Measurements from ENCODE around the gene TMEM109. TPM values are rescaled to one million over a fixed set of nuclear protein-coding genes. Genes with fewer than 3 reads are reported as not detected.

TMEM109 gene
- total RNA-seq, 2 experiments from 2014 or later, result 106 to 121 TPM

DNA sequence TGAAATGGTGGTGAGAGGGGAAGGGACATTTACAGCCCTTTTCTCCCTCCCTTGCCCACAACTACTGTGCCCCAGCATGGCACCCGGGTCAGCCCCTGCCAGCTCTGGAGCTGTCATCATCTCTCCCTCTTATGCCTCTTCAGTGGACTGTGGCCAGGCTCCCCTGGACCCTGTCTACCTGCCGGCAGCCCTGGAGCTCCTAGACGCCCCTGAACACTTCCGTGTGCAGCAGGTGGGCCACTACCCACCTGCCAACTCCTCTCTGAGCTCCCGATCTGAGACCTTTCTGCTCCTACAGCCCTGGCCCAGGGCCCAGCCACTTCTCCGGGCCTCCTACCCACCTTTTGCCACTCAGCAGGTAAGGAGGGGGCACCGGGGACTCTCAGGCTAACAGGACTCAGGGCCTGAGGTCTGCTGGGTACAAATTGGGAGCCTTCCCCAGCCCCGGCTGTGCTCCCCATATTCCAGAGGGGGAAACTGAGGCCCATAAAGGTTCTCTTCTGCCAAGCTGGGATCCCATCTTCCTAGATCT lies 13.2 kb downstream of the TMEM109 start:
- CTCF ChIA-PET, result interaction anchor here (1.7 kb wide), 1 partner anchor 11 kb away, joined by 5 read pairs; no protein-coding TSS in a partner anchor
- no peak for ATAC-seq
- Mint-ChIP-seq H3K9me3 (ENCODE audit: low read depth) (no peaks in the 10 kb centered on the region), H3K36me3 (peaks cover 9% of the 10 kb centered on the region), H3K4me3 (no peak overlapping the region), H3K27ac (no peak overlapping the region), H3K27me3 (peaks cover 47% of the 10 kb centered on the region), H3K4me1 (peaks cover 12% of the 10 kb centered on the region)
- DNase-seq, result no peak

DNA sequence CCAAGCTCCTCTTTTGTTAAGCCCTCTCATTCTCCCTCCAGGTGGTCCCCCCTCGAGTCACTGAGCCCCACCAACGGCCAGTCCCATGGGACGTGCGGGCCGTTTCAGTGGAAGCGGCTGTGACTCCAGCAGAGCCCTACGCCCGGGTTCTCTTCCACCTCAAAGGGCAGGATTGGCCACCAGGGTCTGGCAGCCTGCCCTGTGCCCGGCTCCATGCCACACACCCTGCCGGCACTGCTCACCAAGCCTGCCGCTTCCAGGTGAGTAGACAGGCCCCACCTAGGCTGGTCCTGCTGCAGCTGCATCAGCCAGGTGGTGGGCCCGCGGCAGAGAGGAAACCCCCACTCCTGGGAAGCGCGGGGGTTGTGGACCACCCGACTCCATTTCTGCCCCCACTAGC lies 13.6 kb downstream of the TMEM109 start:
- peaks cover 12% of the 10 kb centered on the region for H3K4me1 Mint-ChIP-seq
- CTCF ChIA-PET, result interaction anchor here (1.7 kb wide), 1 partner anchor 12 kb away, joined by 5 read pairs; no protein-coding TSS in a partner anchor
- peaks cover 47% of the 10 kb centered on the region for H3K27me3 Mint-ChIP-seq
- no peak for DNase-seq
- no peaks in the 10 kb centered on the region for H3K9me3 Mint-ChIP-seq (ENCODE audit: low read depth)
- no peak for ATAC-seq
- H3K36me3 Mint-ChIP-seq, result peaks cover 5% of the 10 kb centered on the region
- H3K27ac Mint-ChIP-seq, result no peak overlapping the region
- H3K4me3 Mint-ChIP-seq, result no peak overlapping the region

DNA sequence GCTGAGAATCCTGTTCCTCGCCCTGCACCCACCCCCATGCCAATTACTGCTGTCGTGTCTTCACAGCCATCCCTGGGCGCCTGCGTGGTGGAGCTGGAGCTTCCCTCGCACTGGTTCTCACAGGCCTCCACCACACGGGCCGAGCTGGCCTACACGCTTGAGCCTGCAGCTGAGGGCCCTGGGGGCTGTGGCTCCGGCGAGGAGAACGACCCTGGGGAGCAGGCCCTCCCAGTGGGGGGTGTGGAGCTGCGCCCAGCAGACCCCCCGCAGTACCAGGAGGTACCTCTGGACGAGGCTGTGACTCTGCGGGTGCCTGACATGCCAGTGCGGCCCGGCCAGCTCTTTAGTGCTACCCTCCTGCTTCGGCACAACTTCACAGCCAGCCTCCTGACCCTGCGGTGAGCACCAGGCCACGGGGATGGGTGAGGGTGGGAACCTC lies 14.6 kb downstream of the TMEM109 start:
- peaks cover 43% of the 10 kb centered on the region for H3K27me3 Mint-ChIP-seq
- DNase-seq (no peak), ATAC-seq (no peak)
- H3K36me3 Mint-ChIP-seq, result no peaks in the 10 kb centered on the region
- CTCF ChIA-PET, result interaction anchor here (1.7 kb wide), 1 partner anchor 13 kb away, joined by 5 read pairs; no protein-coding TSS in a partner anchor
- peaks cover 10% of the 10 kb centered on the region for H3K4me1 Mint-ChIP-seq
- no peak overlapping the region for H3K27ac Mint-ChIP-seq
- H3K4me3 Mint-ChIP-seq, result no peak overlapping the region
- no peaks in the 10 kb centered on the region for H3K9me3 Mint-ChIP-seq (ENCODE audit: low read depth)

GRCh38 chr11:60929764-60930163 lies 15.8 kb downstream of the TMEM109 start:
- DNase-seq (no peak), ATAC-seq (no peak)
- CTCF ChIA-PET, result interaction anchor here (1.0 kb wide), 1 partner anchor 15 kb away, joined by 4 read pairs; no protein-coding TSS in a partner anchor
- no peak overlapping the region for H3K4me3 Mint-ChIP-seq
- no peaks in the 10 kb centered on the region for H3K36me3 Mint-ChIP-seq
- H3K4me1 Mint-ChIP-seq, result peaks cover 6% of the 10 kb centered on the region
- H3K27ac Mint-ChIP-seq, result no peak overlapping the region
- no peaks in the 10 kb centered on the region for H3K9me3 Mint-ChIP-seq (ENCODE audit: low read depth)
- peaks cover 39% of the 10 kb centered on the region for H3K27me3 Mint-ChIP-seq

GRCh38 chr11:60930394-60930793 lies 16.4 kb downstream of the TMEM109 start:
- H3K4me1 Mint-ChIP-seq, result no peaks in the 10 kb centered on the region
- no peak overlapping the region for H3K27ac Mint-ChIP-seq
- no peak overlapping the region for H3K4me3 Mint-ChIP-seq
- DNase-seq (no peak), ATAC-seq (no peak)
- H3K9me3 Mint-ChIP-seq (ENCODE audit: low read depth), result no peaks in the 10 kb centered on the region
- no peaks in the 10 kb centered on the region for H3K36me3 Mint-ChIP-seq
- peaks cover 33% of the 10 kb centered on the region for H3K27me3 Mint-ChIP-seq
- CTCF ChIA-PET, result interaction anchor here (1.0 kb wide), 1 partner anchor 15 kb away, joined by 4 read pairs; no protein-coding TSS in a partner anchor

GRCh38 chr11:60931917-60932316 lies 18.0 kb downstream of the TMEM109 start:
- CTCF ChIA-PET, result no interaction called here

DNA sequence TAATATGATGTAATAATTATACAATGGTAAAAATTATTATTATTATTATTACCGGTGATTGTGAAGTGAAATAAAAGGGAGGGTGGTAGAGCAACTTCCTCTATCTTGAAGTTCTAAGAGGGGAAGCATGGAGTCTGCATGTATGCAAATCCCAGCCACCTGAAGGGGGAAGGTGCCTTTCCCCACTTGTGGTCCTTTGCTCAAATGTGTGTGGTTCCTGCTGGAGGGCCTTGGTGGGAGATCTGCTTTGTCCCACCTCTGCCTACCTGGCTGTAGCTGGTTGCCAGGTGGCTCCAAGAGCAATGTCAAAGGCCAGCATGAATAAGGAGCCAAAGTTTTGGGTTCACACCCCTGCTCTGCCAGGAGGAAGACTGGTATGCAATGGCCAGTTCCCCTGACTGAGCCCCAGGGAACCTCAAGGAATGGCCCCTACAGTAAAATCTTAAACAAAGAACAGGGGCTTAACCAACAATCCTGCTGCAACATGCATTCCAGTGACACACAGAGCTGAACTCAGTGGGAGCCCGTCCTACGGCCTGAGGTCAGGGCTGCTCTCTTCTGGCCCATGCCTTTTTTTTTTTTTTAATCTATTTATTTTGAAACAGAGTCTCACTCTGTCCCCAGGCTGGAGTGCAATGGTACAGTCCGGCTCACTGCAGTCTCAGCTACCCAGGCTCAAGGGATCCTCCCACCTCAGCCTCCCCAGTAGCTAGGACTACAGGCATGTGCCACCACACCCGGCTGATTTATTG lies 18.8 kb downstream of the TMEM109 start:
- Mint-ChIP-seq H3K4me3 (no peak overlapping the region), H3K9me3 (ENCODE audit: low read depth) (no peaks in the 10 kb centered on the region), H3K27me3 (peaks cover 15% of the 10 kb centered on the region), H3K36me3 (no peaks in the 10 kb centered on the region), H3K27ac (no peak overlapping the region), H3K4me1 (no peaks in the 10 kb centered on the region)
- DNase-seq (no peak), ATAC-seq (no peak)
- CTCF ChIA-PET, result no interaction called here

More at GRCh38 chr11:60931917-60932316, 18.0 kb downstream of the TMEM109 start:
- Mint-ChIP-seq H3K9me3 (ENCODE audit: low read depth) (no peaks in the 10 kb centered on the region), H3K27me3 (peaks cover 18% of the 10 kb centered on the region), H3K4me3 (no peak overlapping the region), H3K4me1 (no peaks in the 10 kb centered on the region), H3K36me3 (no peaks in the 10 kb centered on the region), H3K27ac (no peak overlapping the region)
- DNase-seq (no peak), ATAC-seq (no peak)

DNA sequence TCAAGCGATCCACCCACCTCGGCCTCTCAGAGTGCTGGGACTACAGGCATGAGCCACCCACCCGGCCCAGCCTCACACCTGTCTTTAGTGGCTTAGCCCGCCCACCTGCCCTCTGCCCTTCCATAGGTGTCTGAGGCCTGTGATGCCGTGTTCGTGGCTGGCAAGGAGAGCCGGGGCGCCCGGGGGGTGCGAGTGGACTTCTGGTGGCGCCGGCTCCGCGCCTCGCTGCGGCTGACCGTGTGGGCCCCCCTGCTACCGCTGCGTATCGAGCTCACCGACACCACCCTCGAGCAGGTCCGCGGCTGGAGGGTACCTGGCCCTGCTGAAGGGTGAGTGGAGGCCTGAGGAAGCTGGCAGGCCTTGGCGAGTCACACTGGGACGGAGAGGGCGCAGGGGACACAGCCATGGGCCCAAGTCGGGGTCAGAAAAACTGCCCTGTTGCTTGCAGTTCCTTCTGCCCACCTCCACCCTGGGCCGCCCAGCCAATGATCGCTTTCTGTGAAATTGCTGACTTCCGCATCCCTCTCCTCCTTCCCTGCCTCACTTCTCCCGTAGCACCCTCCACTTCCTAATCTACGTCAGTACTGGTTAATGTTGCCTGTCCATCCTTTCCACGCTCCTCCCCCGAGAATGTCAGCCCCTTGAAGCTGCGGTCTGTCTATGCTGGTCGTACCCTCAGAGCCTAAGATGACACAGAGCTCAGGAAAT lies 19.6 kb downstream of the TMEM109 start:
- no peak overlapping the region for H3K4me3 Mint-ChIP-seq

DNA sequence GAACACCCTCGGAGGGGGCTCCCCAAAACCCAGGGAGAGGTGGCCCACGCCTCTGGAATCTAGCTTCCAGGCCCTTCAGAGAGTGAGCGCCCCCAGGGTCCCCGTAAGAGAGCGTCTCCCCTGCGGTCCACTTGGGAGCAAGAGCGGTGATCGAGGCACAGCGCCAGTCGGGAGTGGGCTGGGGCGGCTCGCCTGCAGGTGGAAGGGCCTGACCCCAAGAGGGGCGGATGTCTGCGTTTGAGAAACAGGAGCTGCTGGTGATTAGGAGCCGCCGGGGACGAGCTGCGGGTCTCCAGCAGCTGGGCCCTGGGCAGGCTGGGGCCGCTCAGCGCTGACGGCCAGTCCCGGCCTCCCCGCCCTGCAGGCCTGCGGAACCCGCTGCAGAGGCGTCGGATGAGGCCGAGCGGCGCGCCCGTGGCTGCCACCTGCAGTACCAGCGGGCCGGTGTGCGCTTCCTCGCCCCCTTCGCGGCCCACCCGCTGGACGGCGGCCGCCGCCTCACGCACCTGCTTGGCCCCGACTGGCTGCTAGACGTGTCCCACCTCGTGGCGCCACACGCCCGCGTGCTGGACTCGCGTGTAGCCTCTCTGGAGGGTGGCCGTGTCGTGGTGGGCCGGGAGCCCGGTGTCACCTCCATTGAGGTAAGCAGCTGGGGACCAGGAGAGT lies 20.3 kb downstream of the TMEM109 start:
- Mint-ChIP-seq H3K36me3 (no peaks in the 10 kb centered on the region), H3K4me1 (no peaks in the 10 kb centered on the region), H3K4me3 (no peak overlapping the region), H3K27me3 (peaks cover 14% of the 10 kb centered on the region), H3K27ac (no peak overlapping the region), H3K9me3 (ENCODE audit: low read depth) (no peaks in the 10 kb centered on the region)
- ATAC-seq (no peak), DNase-seq (no peak)
- CTCF ChIA-PET, result no interaction called here

More for the DNA sequence above, 19.6 kb downstream of the TMEM109 start:
- Mint-ChIP-seq H3K4me1 (no peaks in the 10 kb centered on the region), H3K27ac (no peak overlapping the region), H3K36me3 (no peaks in the 10 kb centered on the region), H3K9me3 (ENCODE audit: low read depth) (no peaks in the 10 kb centered on the region), H3K27me3 (peaks cover 15% of the 10 kb centered on the region)
- CTCF ChIA-PET, result no interaction called here
- ATAC-seq (no peak), DNase-seq (no peak)

GRCh38 chr11:60934790-60935605 lies 21.0 kb downstream of the TMEM109 start:
- Mint-ChIP-seq H3K9me3 (ENCODE audit: low read depth) (no peaks in the 10 kb centered on the region), H3K4me1 (no peaks in the 10 kb centered on the region), H3K36me3 (no peaks in the 10 kb centered on the region), H3K27ac (no peak overlapping the region), H3K27me3 (peaks cover 7% of the 10 kb centered on the region), H3K4me3 (no peak overlapping the region)
- DNase-seq (no peak), ATAC-seq (no peak)
- CTCF ChIA-PET, result no interaction called here

DNA sequence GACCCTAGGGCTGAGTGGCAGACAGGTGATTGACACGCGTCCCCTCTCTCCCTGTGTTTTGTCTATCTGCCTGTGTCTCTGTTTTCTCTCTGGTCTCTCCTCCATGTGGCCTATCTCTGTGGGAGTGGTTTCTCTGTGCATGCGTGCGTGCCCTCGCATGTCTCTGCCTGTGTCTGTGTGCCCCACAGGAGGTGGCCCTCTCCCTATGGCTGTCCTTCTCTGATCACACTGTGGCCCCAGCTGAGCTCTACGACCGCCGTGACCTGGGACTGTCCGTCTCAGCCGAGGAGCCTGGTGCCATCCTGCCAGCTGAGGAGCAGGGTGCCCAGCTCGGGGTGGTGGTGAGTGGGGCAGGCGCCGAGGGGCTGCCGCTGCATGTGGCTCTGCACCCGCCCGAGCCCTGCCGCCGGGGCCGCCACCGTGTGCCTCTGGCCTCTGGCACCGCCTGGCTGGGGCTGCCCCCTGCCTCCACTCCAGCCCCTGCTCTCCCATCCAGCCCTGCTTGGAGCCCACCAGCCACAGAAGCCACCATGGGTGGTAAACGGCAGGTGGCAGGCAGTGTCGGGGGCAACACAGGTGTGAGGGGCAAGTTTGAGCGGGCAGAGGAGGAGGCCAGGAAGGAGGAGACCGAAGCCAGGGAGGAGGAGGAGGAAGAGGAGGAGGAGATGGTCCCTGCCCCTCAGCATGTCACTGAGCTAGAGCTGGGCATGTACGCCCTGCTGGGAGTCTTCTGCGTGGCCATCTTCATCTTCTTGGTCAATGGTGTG lies 21.9 kb downstream of the TMEM109 start:
- no peaks in the 10 kb centered on the region for H3K9me3 Mint-ChIP-seq (ENCODE audit: low read depth)
- CTCF ChIA-PET, result interaction anchor here (1.0 kb wide), 1 partner anchor 252 kb away, joined by 3 read pairs; no protein-coding TSS in a partner anchor
- no peaks in the 10 kb centered on the region for H3K4me1 Mint-ChIP-seq
- DNase-seq, result no peak
- no peak for ATAC-seq
- H3K4me3 Mint-ChIP-seq, result no peak overlapping the region
- H3K27me3 Mint-ChIP-seq, result peaks cover 4% of the 10 kb centered on the region
- H3K36me3 Mint-ChIP-seq, result no peaks in the 10 kb centered on the region
- H3K27ac Mint-ChIP-seq, result no peak overlapping the region
